ENCODE results near the gene FNDC3B.

- no peak for TF ChIP-seq CTCF (IDR thresholded peaks at IDR 0.05)
- no peak for TF ChIP-seq ZFX (IDR thresholded peaks at IDR 0.05; ENCODE audit: borderline replicate concordance)
Measured at GRCh38 chr3:172340583-172340982, 301.2 kb downstream of the FNDC3B start.
